Activated naive CD4-positive, alpha-beta T cell treated with anti-CD3 and anti-CD28 coated beads, Interleukin-2, amount 50 U/mL, for 24 hours (primary cell): Measurements from ENCODE around the gene C3orf33.
A peak's percentile ranks its signal among the peaks of the same experiment; 100 is the strongest.

Experiments
- H3K27ac Mint-ChIP-seq: one replicate; pipeline ENCODE4 v1.8.0; 2021; ENCODE audit warnings: mild to moderate bottlenecking, mixed read lengths
- H3K27me3 Mint-ChIP-seq: one replicate; pipeline ENCODE4 v1.8.0; 2021; ENCODE audit warnings: mixed read lengths
- H3K36me3 Mint-ChIP-seq: one replicate; pipeline ENCODE4 v1.8.0; 2021; ENCODE audit warnings: mixed read lengths
- H3K4me1 Mint-ChIP-seq: one replicate; pipeline ENCODE4 v1.8.0; 2021; ENCODE audit warnings: mixed read lengths
- H3K4me3 Mint-ChIP-seq: one replicate; pipeline ENCODE4 v1.8.0; 2021; ENCODE audit warnings: mild to moderate bottlenecking, mixed read lengths
- H3K9me3 Mint-ChIP-seq: one replicate; pipeline ENCODE4 v1.8.0; 2021; ENCODE audit warnings: mixed read lengths

C3orf33 gene

GRCh38 chr3:155805204-155805801 is 775 bp downstream of the C3orf33 start:
- Mint-ChIP-seq H3K27me3 (no peaks in the 10 kb centered on the region), H3K9me3 (no peaks in the 10 kb centered on the region), H3K36me3 (peaks cover 9% of the 10 kb centered on the region), H3K4me3 (peak overlapping the region; percentile 89), H3K27ac (peak overlapping the region; percentile 72), H3K4me1 (peaks cover 26% of the 10 kb centered on the region)

- H3K36me3 Mint-ChIP-seq = peaks cover 14% of the 10 kb centered on the region
- H3K4me3 Mint-ChIP-seq = peak overlapping the region; percentile 9
- no peak overlapping the region for H3K27ac Mint-ChIP-seq
- H3K9me3 Mint-ChIP-seq = no peaks in the 10 kb centered on the region
- H3K4me1 Mint-ChIP-seq = peaks cover 34% of the 10 kb centered on the region
- no peaks in the 10 kb centered on the region for H3K27me3 Mint-ChIP-seq
Observed at GRCh38 chr3:155804323-155804722, 1.8 kb downstream of the C3orf33 start.

- Mint-ChIP-seq H3K4me1 (peaks cover 9% of the 10 kb centered on the region), H3K36me3 (peaks cover 52% of the 10 kb centered on the region), H3K27ac (no peak overlapping the region), H3K27me3 (no peaks in the 10 kb centered on the region), H3K9me3 (peaks cover 9% of the 10 kb centered on the region), H3K4me3 (no peak overlapping the region)
Observed at GRCh38 chr3:155792532-155792931, 13.5 kb downstream of the C3orf33 start.

DNA sequence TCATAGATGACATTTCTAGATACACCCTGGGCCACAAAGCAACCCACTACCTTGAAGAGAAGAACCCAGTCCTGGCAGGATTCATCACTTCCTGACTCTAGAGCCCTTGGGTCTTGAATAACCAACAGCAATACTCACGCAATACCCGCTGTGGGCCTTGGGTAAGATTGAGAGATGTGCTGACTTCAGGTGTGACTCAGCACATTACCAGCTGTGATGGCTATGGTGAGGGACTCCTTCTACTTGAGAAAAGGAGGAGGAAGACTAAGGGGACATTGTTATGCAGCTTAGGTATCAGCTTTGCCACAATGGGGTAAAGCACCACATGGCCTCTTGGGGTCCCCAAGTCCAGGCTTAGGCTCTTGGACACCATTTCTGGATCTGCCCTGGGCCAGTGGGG is 14.9 kb downstream of the C3orf33 start:
- Mint-ChIP-seq H3K27ac (no peak overlapping the region), H3K27me3 (no peaks in the 10 kb centered on the region), H3K9me3 (peaks cover 9% of the 10 kb centered on the region), H3K4me1 (peaks cover 10% of the 10 kb centered on the region), H3K36me3 (peaks cover 41% of the 10 kb centered on the region), H3K4me3 (no peak overlapping the region)

DNA sequence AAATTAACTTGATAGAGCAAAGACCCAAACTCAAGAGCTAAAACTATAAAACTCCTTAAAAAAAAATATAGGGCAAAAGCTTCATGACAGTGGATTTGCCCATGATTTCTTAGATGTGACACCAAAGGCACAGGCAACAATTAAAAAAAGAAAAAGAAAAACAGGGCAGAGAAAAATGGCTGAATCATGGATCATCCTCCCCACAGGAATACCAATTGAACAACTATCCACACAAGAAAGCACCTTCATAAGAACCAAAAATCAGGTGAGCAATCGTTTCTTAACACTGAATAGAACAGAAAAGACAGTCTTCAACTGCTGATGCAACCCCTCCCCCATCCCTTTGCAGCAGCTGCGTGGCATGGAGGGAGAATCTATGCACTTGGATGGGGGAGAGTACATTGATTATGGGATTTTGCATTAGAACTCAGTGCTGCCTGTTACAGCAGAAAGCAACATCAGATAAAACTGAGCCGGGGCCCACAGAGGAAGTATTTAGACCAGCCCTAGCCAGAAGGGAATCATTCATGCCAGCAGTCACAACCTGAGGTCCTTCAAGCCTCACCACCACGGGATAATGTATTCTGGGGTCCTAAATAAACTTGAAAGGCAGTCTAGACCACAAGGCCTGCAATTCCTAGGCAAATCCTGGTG is 15.7 kb downstream of the C3orf33 start:
- Mint-ChIP-seq H3K4me3 (no peak overlapping the region), H3K4me1 (peaks cover 18% of the 10 kb centered on the region), H3K27ac (peak overlapping the region; percentile 2), H3K36me3 (peaks cover 36% of the 10 kb centered on the region), H3K27me3 (no peaks in the 10 kb centered on the region), H3K9me3 (peaks cover 9% of the 10 kb centered on the region)

DNA sequence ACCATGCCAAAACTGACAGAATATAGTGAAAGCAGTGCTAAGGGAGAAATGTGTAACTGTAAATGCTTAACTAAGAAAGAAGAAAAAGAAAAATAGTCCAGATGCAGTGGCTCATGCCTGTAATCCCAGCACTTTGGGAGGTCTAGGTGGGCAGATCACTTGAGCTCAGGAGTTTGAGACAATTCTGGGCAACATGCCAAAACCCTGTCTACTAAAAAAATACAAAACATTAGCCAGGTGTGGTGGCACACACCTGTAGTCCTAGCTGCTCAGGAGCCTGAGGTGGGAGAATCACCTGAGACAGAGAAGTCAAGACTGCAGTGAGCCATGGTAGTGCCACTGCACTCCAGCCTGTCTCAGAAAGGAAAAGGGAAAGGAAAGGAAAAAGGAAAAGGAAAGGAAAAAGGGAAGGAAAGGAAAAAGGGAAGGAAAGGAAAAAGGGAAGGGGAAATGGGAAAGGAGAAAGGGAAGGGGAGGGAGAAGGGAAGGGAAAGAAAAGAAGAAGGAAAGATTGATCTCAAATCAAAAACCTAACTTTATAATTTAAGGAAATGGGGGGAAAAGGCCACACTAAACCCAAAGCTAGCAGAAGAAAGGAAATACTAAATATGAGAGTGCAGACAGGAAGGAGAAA is 20.3 kb downstream of the C3orf33 start:
- H3K27me3 Mint-ChIP-seq = no peaks in the 10 kb centered on the region
- H3K4me3 Mint-ChIP-seq = no peak overlapping the region
- no peaks in the 10 kb centered on the region for H3K9me3 Mint-ChIP-seq
- H3K4me1 Mint-ChIP-seq = peaks cover 21% of the 10 kb centered on the region
- peaks cover 19% of the 10 kb centered on the region for H3K36me3 Mint-ChIP-seq
- H3K27ac Mint-ChIP-seq = peak overlapping the region; percentile 18

GRCh38 chr3:155782390-155782953 is 23.6 kb downstream of the C3orf33 start:
- H3K27me3 Mint-ChIP-seq = no peaks in the 10 kb centered on the region
- H3K4me3 Mint-ChIP-seq = no peak overlapping the region
- H3K9me3 Mint-ChIP-seq = no peaks in the 10 kb centered on the region
- H3K27ac Mint-ChIP-seq = no peak overlapping the region
- H3K4me1 Mint-ChIP-seq = peaks cover 17% of the 10 kb centered on the region
- H3K36me3 Mint-ChIP-seq = peaks cover 27% of the 10 kb centered on the region

GRCh38 chr3:155780291-155780690 is 25.8 kb downstream of the C3orf33 start:
- H3K27me3 Mint-ChIP-seq = no peaks in the 10 kb centered on the region
- no peak overlapping the region for H3K27ac Mint-ChIP-seq
- peaks cover 25% of the 10 kb centered on the region for H3K36me3 Mint-ChIP-seq
- H3K4me3 Mint-ChIP-seq = no peak overlapping the region
- no peaks in the 10 kb centered on the region for H3K9me3 Mint-ChIP-seq
- peaks cover 2% of the 10 kb centered on the region for H3K4me1 Mint-ChIP-seq

DNA sequence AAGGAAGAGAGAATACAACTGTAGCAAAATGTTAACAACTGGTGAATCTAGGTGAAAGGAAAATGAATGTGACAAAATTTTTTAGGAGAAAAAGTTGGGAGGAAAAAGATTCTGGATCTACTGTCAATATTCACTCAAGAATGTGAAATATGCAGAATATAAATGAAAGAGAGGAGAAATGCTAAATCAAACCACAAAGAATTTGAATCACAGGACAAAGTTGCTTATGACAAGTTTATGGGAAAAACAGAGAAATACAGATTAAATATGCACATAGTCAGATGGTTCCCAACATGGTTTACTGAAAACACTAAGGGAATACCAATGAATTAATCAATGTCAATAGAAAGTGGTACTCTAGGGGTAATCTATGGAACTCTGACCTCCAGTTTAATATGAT is 27.6 kb downstream of the C3orf33 start:
- no peaks in the 10 kb centered on the region for H3K4me1 Mint-ChIP-seq
- H3K27ac Mint-ChIP-seq = no peak overlapping the region
- H3K36me3 Mint-ChIP-seq = peaks cover 32% of the 10 kb centered on the region
- no peaks in the 10 kb centered on the region for H3K9me3 Mint-ChIP-seq
- no peak overlapping the region for H3K4me3 Mint-ChIP-seq
- H3K27me3 Mint-ChIP-seq = no peaks in the 10 kb centered on the region

GRCh38 chr3:155772801-155773200 is 33.3 kb downstream of the C3orf33 start:
- H3K36me3 Mint-ChIP-seq = peaks cover 19% of the 10 kb centered on the region
- H3K4me1 Mint-ChIP-seq = no peaks in the 10 kb centered on the region
- no peak overlapping the region for H3K27ac Mint-ChIP-seq
- no peaks in the 10 kb centered on the region for H3K9me3 Mint-ChIP-seq
- H3K4me3 Mint-ChIP-seq = no peak overlapping the region
- no peaks in the 10 kb centered on the region for H3K27me3 Mint-ChIP-seq

DNA sequence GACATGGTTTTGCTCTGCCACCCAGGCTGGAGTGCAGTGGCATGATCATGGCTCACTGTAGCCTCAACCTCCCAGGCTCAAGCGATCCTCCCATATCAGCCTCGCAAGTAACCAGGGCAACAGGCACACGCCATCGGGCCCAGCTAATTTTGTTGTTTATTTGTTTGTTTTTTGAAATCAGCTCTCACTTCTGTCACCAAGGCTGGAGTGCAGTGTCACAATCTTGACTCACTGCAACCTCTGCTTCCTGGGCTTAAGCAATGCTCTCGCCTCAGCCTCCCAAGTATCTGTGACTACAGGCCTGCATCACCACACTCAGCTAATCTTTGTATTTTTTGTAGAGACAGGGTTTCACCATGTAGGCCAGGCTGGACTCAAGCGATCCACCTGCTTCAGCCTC is 35.0 kb downstream of the C3orf33 start:
- peaks cover 15% of the 10 kb centered on the region for H3K36me3 Mint-ChIP-seq
- no peak overlapping the region for H3K4me3 Mint-ChIP-seq
- no peaks in the 10 kb centered on the region for H3K9me3 Mint-ChIP-seq
- H3K27ac Mint-ChIP-seq = no peak overlapping the region
- no peaks in the 10 kb centered on the region for H3K4me1 Mint-ChIP-seq
- no peaks in the 10 kb centered on the region for H3K27me3 Mint-ChIP-seq

GRCh38 chr3:155766206-155766605 is 39.9 kb downstream of the C3orf33 start:
- Mint-ChIP-seq H3K9me3 (no peaks in the 10 kb centered on the region), H3K4me1 (no peaks in the 10 kb centered on the region), H3K4me3 (no peak overlapping the region), H3K27ac (no peak overlapping the region), H3K27me3 (no peaks in the 10 kb centered on the region), H3K36me3 (peaks cover 16% of the 10 kb centered on the region)

GRCh38 chr3:155763870-155764463 is 42.1 kb downstream of the C3orf33 start:
- Mint-ChIP-seq H3K27me3 (no peaks in the 10 kb centered on the region), H3K27ac (peak overlapping the region; percentile 35), H3K4me3 (no peak overlapping the region)

GRCh38 chr3:155760653-155761052 is 45.4 kb downstream of the C3orf33 start:
- Mint-ChIP-seq H3K27me3 (no peaks in the 10 kb centered on the region), H3K36me3 (peaks cover 14% of the 10 kb centered on the region), H3K27ac (no peak overlapping the region), H3K4me1 (no peaks in the 10 kb centered on the region), H3K9me3 (no peaks in the 10 kb centered on the region), H3K4me3 (no peak overlapping the region)

More at GRCh38 chr3:155763870-155764463, 42.1 kb downstream of the C3orf33 start:
- no peaks in the 10 kb centered on the region for H3K9me3 Mint-ChIP-seq
- no peaks in the 10 kb centered on the region for H3K4me1 Mint-ChIP-seq
- peaks cover 17% of the 10 kb centered on the region for H3K36me3 Mint-ChIP-seq

GRCh38 chr3:155757577-155757976 is 48.5 kb downstream of the C3orf33 start:
- no peaks in the 10 kb centered on the region for H3K9me3 Mint-ChIP-seq
- H3K4me3 Mint-ChIP-seq = no peak overlapping the region
- no peak overlapping the region for H3K27ac Mint-ChIP-seq
- peaks cover 7% of the 10 kb centered on the region for H3K36me3 Mint-ChIP-seq
- no peaks in the 10 kb centered on the region for H3K27me3 Mint-ChIP-seq
- no peaks in the 10 kb centered on the region for H3K4me1 Mint-ChIP-seq
